HG03558 (cell line): ENCODE results near the gene ANXA6.
"Not testable (repeated sequence)": the region's sequence is repeated elsewhere in the genome, so short reads cannot be mapped to it uniquely, and the experiment has no call there.

Experiments used
- ATAC-seq: cut with Tn5 transposase; IDR thresholded peaks from one replicate; pipeline ENCODE4 v1.9.1; 2021; ENCODE audit warnings: moderate number of reproducible peaks; ENCODE audit not compliant: unreplicated experiment; ENCODE audit errors: extremely low read depth

The ANXA6 gene

DNA sequence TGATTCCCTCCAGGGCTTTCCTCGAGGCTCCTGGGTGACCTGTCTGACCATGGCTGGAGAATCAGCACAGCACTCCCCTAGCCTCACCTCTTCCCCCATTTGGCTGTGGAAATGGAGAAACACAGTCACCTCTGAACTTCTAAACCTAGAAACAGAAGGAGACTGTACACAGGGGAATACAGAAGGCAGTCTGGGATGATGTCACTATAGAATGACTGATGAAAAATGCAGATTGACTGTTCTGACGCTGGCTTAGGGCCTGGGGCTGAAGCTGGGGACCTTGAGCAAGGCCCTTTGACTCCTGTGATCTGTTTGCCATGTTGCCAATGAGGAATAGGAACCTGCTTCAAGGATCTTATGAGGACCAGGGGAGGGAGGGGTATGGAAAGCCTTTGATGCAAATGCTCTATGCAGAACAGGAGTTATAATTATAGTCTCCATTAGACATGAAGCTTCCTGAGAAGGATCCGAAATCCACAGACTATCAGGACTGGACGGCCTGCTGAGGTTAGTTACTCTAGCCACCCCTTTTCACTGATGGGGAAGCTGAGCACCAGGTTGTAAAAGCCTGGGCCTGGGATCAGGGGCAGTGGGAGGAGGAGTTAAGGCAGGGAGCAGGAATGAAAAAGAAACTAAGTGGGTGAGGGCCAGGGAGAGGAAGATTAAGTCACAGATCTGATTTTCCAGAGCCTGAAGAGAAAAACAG lies 24.4 kb upstream of the ANXA6 start:
- no peak for ATAC-seq

DNA sequence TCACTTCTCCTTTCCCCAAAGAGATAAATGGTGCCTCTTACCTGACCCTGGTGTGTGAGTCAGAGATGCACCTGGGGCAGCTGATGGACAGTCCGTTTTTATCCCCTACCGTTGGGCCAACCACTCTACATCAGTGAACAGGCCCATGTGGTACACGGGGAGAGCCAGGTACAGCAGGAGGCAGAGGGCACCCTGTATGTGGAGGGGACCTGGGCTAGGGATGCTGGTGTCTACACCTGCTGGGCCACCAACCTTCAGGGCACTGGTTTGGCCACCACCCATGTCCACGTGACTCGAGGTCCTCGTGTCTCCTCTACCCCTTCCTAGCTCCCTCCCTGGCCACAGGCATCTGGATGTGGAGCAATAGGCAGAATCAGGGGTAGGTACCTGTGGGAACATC lies 22.7 kb upstream of the ANXA6 start:
- no peak for ATAC-seq

DNA sequence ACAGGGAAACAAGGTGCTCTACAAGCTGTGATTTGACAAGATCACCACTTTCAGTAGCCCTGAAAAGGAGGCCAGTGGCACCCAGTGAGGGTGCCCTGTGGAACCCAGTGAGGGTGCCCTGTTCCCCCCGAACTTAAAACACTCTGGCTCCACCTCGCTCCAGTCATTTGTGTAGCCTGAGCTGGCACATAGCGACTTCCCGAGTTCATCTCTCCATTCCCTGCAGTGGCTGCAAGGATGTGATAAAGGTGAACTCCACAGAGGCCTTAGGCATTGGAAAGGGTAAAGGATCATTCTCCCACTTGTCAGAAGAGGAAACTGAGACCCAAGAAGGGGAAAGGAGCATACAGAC lies 21.9 kb upstream of the ANXA6 start:
- no peak for ATAC-seq

DNA sequence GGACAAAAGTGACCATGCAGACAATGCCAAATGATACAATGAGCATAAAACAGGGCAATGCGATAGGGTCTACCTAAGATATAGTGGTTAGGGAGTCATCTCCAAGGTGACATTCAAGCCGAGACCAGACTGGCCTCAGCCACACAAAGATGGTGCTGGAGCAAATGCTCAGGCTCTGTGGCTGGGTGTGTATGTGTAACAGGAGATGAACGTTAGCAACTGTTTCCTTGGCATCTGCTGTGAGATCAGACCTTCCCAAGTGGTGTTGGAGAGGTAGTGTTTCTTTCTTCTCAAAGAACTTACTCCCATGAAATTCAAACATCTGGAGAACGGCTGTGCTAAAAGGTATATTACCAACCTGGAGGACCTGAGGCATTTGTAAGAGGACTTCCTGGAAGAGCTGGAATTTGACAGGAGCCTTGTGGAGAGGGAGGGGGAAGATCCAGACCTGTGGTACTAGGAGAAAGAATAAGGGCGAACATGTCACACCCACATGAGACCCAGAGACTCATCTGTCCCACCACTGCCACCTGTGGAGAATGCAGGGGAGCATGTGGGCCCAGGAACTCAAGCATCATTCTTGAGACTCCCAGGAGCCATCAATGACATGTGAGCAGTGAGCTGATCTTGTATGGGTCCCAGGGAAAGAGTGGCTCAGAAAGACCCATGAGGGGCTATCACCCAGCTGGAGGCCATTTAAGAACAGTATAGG lies 21.4 kb upstream of the ANXA6 start:
- ATAC-seq: no peak

DNA sequence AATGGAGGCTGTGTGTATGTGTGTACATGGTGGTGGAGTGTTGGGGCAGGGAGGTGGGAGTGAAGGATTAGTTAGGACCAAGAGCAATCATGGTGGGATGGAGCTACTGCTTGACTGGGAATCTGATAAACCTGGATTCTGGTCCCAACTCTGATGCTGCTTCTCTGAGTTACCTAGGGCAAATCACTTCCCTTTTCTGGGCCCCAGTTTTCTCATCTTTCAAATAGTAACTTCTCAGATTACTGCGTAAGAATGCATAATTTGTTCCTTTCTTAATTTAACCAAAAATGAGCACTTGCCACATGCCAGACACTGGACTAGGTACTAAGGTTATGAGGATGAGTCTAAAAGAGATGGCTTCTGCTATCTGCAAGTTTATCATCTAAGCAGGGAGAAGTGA lies 20.8 kb upstream of the ANXA6 start:
- no peak for ATAC-seq

DNA sequence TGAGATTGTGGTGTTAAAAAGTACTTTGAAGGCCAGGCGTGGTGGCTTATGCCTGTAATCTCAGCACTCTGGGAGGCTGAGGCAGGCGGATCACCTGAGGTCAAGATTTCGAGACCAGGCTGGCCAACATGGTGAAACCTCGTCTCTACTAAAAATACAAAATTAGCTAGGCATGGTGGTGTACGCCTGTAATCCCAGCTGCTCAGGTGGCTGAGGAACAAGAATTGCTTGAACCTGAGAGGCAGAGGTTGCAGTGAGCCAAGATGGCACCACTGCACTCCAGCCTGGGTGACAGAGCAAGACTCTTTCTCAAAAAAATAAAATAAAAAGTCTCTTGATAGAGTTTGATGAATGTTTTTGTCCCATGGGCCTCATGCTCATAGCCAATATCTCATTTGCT lies 18.7 kb upstream of the ANXA6 start:
- not testable (repeated sequence) for ATAC-seq

DNA sequence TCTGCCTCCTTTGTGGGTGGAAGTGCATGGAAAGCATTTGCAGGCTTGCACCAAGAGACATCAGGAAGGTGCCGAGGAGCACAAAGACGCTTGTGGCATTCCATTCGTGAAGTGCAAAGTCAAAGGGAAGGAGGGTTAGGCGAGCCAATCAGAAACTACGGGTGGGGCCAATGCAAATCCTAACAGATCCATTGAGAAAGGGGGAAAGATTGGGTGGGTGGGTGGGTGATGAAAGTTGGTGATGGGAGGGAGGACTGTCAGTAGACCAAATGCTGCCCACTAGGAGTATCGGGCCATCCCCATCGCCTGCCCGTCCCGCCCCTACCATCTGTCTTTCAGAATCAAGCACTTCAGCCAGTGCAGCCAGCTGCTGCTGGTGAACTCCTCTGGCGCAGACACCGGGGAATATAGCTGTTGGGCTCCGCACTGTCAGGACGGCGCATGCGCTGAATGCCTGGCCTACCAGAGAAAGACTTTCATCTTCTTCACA lies 17.1 kb upstream of the ANXA6 start:
- no peak for ATAC-seq

DNA sequence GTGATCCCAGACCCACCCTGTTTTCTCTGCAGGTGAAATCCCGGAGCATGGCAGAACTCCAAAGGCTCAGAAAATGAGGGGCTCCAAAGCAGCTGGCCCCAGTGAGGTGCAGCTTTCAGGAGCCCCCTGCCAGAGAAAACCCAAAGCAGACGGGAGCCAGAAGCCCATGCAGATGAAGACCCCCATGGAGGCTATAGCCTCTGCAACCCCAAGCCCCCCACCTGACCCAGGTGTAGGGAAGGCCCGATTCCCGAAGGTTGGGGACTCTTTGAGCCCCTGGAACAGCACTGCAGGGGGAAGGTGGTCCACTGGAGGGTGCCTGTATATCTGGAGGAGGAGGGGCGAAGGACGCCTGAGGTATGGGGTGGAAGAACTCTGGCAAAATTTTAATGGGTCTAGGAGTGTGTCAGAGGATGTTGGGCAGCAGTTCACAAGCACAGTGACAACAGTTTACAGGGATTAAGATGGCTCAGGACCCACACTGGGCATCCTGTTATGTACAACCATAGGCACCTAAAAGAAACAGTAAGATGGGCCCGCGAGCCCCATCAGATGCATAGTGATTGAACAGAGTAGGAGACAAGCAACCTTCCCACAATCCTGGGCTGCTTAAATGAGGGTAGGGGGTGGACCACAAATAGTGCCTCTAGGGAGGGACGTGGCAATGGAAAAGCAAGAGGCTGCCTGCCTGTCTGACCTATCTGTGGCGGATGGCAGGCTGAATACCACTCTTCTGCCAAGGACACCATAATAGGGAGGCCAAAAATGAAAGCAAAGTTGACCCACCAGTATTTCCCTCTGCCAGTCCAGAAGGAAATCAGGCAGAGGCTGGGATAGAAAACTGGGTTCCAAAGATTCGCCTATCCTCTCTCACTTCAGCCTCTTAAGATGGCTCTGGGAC lies 16.4 kb upstream of the ANXA6 start:
- no peak for ATAC-seq

DNA sequence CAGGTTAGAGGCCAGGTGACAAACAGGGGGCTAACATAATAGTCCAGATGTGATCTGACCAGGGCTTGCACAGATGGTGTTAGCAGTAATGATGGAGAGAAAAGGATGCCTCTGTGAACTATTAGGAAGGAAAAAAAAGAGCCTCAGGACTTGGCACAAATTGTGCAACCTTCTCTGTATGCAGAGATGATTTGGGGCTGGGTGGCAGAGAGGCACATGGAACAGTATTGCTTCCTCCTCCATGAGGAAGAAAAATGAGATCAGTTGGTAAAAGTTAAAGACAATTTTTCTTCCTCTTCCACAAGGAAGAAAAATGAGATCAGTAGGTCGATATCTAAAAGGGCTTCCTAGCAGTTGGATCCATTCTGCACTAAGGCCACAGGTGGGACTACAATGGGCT lies 13.9 kb upstream of the ANXA6 start:
- no peak for ATAC-seq

DNA sequence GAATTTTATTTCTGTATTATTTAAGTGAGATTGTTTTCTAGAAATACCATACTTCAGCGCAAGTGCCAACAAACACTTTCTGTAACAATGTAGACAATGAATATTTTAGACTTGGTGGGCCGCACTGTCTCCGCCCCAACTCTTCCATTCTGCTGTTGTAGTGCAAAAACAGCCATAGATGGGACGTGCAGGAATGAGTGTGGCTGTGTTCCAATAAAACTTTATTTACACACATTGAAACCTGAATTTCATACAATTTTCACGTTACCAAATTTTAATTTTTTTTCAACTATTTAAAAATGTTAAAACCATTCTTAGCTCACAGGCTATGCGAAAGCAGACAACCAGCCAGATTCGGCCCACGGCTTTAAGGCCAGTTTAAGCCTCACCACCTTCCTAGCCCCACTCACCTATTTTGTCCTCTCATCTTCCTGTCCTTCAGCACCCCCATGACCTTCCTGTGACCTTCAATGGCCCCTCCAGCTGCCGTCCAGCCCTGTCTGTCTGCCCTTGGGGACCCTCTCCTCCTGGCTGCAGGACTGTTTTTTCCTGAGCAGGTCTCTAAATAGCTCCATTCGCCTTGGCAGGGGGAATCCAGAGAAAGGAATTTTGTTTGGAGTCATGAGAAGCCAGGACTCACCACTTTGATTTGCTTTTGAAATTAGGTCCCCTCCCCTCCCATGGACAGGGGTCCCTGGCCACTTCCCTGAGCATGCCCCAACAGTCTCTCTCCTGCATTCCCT lies 11.2 kb upstream of the ANXA6 start:
- ATAC-seq: no peak

DNA sequence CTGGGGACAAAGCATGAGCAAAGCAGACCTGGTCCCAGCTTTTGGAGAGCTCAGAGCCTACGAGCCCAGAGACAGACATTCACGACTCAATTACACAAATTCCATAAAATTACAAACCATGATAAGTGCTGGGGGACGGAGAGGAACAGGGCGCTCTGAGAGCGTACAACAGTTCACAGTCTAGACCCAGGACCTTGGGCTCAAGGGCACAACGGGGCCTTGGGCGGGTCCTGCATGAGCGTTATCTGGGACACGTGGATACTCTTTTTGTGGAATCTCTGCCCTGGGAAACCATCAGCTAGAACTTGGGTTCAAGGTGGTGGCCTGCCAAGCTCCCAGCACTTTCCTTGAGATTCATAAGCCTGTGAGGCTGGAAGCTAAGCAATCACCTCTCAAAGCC lies 9.4 kb upstream of the ANXA6 start:
- ATAC-seq: no peak

DNA sequence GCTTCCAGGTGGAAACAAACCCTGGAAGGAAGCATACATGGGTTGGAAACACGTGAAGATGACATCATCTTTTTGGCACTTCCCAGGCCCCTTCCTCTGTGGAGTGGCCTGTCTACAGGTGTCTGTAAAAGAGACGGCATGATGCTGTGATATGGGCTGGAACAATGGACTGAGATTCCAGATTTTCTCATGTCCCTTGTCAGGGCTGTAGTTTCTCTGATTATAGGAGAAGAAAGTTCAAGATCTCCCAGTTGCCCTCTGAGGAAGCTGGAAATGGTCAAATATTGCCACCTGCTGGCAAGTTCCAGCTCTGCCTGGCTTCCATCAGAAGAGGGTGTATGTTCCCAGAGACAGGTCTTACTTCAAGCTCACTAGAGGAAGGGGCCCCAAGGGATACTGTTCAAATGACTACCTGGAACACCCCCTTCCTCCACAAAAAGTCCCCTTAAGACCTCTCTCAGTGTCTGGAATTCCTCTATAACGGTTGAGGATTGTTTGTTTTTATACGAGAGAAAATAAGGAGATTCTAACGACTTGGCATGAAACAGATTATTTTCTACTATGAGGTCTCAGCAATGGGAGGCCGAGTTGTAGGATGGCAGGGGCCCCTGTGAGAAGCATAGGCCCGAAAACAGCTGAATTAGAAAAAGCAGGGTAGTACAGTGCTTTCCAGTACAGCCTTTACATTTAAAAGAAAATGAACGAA lies 7.3 kb upstream of the ANXA6 start:
- ATAC-seq: peak; percentile 81

DNA sequence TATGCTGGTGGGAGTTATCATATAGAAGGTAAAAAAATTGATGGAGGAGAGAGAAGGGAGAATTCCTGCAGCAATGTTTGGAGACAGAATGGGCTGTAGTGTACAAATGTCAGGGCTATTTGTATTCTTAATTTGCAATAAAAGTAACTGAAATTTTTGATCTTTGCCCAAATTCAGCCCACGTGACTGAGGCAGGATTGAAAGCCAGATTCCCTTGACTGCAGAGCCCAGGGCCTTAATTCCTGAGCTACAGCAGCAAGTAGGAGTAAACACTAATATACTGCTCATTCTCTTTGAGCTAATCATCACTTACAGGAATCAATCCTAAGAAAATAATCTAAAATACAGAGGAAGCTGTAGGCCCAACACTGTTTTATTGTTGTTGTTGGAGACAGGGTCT lies 5.2 kb upstream of the ANXA6 start:
- no peak for ATAC-seq

DNA sequence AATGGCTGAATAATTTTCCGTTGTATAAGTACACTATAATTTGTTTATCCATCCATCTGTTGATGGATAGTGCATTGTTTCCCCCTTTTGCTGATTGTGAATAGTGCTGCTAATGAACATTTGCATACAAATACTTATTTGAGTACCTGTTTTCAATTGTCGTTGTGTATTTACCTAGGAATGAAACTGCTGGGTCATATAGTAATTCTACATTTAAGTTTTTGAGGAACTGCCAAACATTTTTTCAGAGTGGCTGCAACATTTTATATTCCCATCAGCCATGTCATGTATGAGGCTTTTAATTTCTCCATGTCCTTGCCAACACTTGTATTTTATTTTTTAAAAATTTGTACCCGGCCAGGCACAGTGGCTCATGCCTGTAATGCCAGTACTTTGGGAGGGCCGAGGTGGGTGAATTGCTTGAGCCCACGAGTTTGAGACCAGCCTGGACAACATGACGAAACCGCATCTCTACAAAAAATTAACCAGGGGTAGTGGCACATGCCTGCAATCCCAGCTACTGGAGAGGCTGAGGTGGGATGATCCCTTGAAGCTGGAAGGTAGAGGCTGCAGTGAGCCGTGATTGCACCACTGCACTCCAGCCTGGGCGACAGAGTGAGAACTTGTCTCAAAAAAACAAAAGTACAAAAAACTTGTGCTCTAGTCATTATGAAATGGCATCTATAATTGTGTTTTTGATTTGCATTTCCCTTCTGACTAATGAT lies 2.2 kb upstream of the ANXA6 start:
- no peak for ATAC-seq

DNA sequence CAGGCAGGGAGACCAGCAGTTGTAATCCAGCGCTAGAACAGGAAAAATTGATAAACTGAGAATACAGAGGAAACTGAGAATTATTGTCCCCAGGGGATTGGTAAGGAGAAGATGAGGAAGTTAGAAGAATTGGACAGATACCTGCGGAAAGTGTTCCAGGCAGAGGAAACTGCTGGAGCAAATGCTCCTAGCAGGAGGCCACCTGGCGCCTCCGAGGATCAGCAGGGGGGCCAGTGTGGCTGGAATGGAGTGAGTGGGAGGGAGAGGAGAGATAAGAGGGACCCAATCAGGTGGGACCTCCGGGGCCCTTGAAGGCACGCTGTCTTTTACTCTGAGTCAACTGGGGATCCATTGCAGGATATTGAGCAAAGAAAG lies 695 bp upstream of the ANXA6 start:
- no peak for ATAC-seq

DNA sequence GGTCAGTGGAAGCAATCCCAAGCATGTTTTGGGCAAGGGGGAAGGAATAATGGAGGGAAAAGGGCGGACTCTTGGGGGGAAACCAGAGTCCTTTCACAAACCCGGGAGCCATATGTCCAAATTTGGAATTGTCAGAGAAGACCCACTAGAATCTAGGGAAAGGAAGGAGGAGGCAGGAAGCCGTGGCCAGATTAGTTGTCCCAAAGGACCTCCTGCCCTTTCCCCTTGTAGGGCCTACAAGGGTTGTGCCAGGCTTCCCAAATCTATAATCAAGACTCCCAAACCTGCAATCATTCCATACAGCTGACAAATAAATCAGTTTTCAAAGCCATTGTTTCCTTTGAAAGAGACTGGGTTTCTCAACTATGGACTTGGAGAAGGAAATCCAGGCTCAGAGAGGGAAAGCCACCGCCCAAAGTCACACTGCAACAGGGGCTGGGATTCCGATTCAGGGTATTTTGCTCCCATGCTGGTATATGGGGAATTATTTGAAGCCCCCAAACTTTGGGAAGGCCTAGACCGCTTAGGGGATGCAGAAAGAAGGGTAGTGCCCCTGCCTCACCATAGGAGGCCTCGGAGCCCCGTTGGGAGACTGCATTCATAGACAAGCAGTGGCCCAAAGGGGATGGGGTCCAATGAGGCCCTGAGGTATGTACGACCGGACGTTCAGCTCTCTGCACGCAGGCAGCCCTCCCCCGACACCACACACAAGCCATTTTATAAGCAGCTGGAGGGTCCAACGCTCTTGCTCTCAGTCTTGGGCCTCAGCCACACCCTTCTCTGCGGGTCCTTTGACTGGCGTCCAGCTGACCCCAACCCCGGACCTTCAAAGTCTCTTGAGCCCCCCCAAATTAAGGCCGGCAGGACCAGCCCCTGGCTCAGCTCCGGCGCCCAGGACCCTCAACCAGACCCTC lies 815 bp downstream of the ANXA6 start:
- ATAC-seq: no peak

DNA sequence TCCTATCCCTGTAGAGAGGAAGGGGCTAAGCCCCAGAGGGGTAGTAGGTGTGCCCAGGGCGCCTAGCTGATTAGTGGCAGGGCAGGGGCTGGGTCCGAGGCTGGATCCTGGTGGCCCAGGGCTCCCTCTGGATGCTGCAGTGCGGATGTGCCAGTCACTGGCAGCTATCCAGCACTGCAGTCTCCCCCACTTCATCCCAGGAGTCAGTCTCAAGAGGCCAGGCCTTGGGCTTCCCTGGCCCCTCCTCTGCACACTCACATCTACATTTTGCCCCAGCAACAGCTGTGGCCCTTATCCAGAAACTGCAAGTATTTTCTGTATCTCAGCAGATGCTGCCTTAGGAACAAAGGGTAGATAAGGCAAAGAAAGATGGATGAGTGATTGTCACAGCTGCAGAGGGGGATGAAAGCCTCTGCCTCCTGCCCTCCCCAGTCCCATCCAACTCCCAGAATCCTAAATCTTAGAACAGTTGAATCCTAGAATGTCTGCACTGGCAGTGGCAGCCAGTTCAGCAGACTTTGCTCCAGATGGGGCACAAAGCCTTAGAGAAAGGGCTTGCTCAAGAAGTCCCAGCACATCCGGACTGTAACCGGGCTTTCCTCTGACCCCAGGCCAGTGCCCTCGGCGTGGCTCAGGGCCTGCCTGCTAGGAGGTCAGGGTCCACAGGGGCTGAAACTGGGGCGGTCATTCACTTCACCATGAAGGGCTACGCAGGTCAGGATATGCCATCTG lies 1.6 kb downstream of the ANXA6 start:
- no peak for ATAC-seq
